Measurements from ENCODE around the gene HAUS3. TPM values are rescaled to one million over a fixed set of nuclear protein-coding genes. Genes with fewer than 3 reads are reported as not detected.

HAUS3 gene
- total RNA-seq, 1 experiment from 2014 or later: 17.3 TPM

- CTCF ChIA-PET: no interaction called here
- no TSS peak for BruUV-seq (replicated peaks)
- RAD21 ChIA-PET (ENCODE audit: low non-redundant PET in 1 of 2, low total read pairs in 2 of 2, uncharacterized antibody in 2 of 2, unreplicated experiment in 2 of 2): no interaction called here
- no peak overlapping the region for H3K4me2 ChIP-seq (ENCODE audit: low read length)
- no peak overlapping the region for H3K9ac ChIP-seq (ENCODE audit: low read length)
- peaks cover 20% of the 10 kb centered on the region; the same call in 1 of the 2 replicates for H4K20me1 ChIP-seq (ENCODE audit: insufficient read depth)
- POLR2A ChIA-PET: no interaction called here
- DNase-seq (ENCODE audit: low read depth, low spot score): no peak
- TF ChIP-seq EGR1 (IDR thresholded peaks at IDR 0.05; ENCODE audit: low read depth) (no peak), FOSL1 (IDR thresholded peaks at IDR 0.05; ENCODE audit: low read depth) (no peak), ZFX (IDR thresholded peaks at IDR 0.05) (no peak), EZH2phosphoT487 (IDR thresholded peaks at IDR 0.05; ENCODE audit: borderline replicate concordance) (no peak), REST (IDR thresholded peaks at IDR 0.05; ENCODE audit: low read depth) (no peak), CTCF (IDR thresholded peaks at IDR 0.05 in 2 of 3, conservative IDR thresholded peaks at IDR 0.05 in 1 of 3; ENCODE audit: borderline replicate concordance in 1 of 3, insufficient read depth in 1 of 3, low read depth in 2 of 3, low read length in 2 of 3) (peak in 2 of 3 experiments; percentile 6 to 21; a peak in 1 of 6 replicates)
- peaks cover 0 to 12% of the 10 kb centered on the region in 2 experiments; a peak in 3 of 4 replicates for H3K36me3 ChIP-seq (ENCODE audit: control insufficient read depth in 1 of 2, insufficient read depth in 2 of 2, low read length in 2 of 2)
- no peak for ATAC-seq
- intact Hi-C loops (cut with micrococcal nuclease): loop anchor here (5.0 kb wide), 1 partner anchor 168 kb away; no protein-coding TSS in a partner anchor
- H3K27me3 ChIP-seq (ENCODE audit: insufficient read depth, low read length): no peaks in the 10 kb centered on the region
- no peak overlapping the region for H2AFZ ChIP-seq (ENCODE audit: low read depth, low read length, poor library complexity, severe bottlenecking)
- H3K27ac ChIP-seq (ENCODE audit: low read depth, low read length): no peak overlapping the region
- H3K4me1 ChIP-seq (ENCODE audit: control insufficient read depth in 1 of 2, insufficient read depth in 2 of 2, low read length in 2 of 2): peaks cover 7 to 27% of the 10 kb centered on the region in 2 experiments; a peak in 3 of 4 replicates
- H3K9me3 ChIP-seq (ENCODE audit: control insufficient read depth in 1 of 2, insufficient read depth in 1 of 2, low read depth in 1 of 2, low read length in 2 of 2): no peaks in the 10 kb centered on the region
- no peak overlapping the region for H3K4me3 ChIP-seq (replicated peaks in 1 of 2; ENCODE audit: low read depth in 1 of 2, low read length in 2 of 2)
- H3K79me2 ChIP-seq (ENCODE audit: insufficient read depth, low read length): peaks cover 29% of the 10 kb centered on the region
- H3K9me2 ChIP-seq (ENCODE audit: insufficient read depth): no peaks in the 10 kb centered on the region
Measured at GRCh38 chr4:2243681-2244380, 1.9 kb upstream of the HAUS3 start.
